A673 (cell line): ENCODE measurements around the gene ZDHHC5. TPM values are rescaled to one million over a fixed set of nuclear protein-coding genes. Genes with fewer than 3 reads are reported as not detected.
A peak's percentile ranks its signal among the peaks of the same experiment; 100 is the strongest.

ENCODE experiments used
- BruUV-seq: library from RNA; stranded (reverse); fragments of 400-500 nt; replicated peaks from 2 replicates; lab custom pipeline; 2021; lab: Mats Ljungman, UMichigan
- CTCF ChIA-PET: fragments of 300-600 bp; sonication (Branson Sonifier 250); formaldehyde crosslinking; loops from one replicate; lab custom pipeline; 2022; ENCODE audit warnings: antibody characterized with exemption; lab: Charles Lee
- POLR2A ChIA-PET: fragments of 300-600 bp; sonication (Branson Sonifier 250); formaldehyde crosslinking; loops from one replicate; lab custom pipeline; 2022; ENCODE audit warnings: antibody characterized with exemption; ENCODE audit not compliant: low non-redundant PET; lab: Charles Lee
- DNase-seq: peaks from one replicate; pipeline ENCODE4 v3.0.0-alpha.2; 2015; ENCODE audit warnings: low spot score
- H3K27ac ChIP-seq: fragments of 200-600 bp; sonication (generic); 2 replicates; pipeline ENCODE4 v1.5.1; 2016; ENCODE audit warnings: mixed run types, low read depth, mild to moderate bottlenecking, mixed read lengths, antibody characterized with exemption, low read length; ENCODE audit not compliant: poor library complexity, severe bottlenecking
- H3K27me3 ChIP-seq: fragments of 200-600 bp; sonication (generic); replicated peaks from 2 replicates; pipeline ENCODE4 v1.6.1; 2017; ENCODE audit warnings: mixed run types, low read depth, mild to moderate bottlenecking, mixed read lengths, antibody characterized with exemption, low read length; ENCODE audit not compliant: insufficient read depth, poor library complexity
- H3K36me3 ChIP-seq: fragments of 200-600 bp; sonication (generic); 2 replicates; pipeline ENCODE4 v1.6.1; 2016; ENCODE audit warnings: mixed run types, mild to moderate bottlenecking, mixed read lengths, antibody characterized with exemption, low read length; ENCODE audit not compliant: insufficient read depth, poor library complexity, severe bottlenecking
- H3K4me1 ChIP-seq: fragments of 200-600 bp; sonication (generic); 2 replicates; pipeline ENCODE4 v1.6.1; 2017; ENCODE audit warnings: mixed run types, mild to moderate bottlenecking, mixed read lengths, antibody characterized with exemption, low read length; ENCODE audit not compliant: insufficient read depth, poor library complexity, severe bottlenecking
- H3K4me3 ChIP-seq: fragments of 200-600 bp; sonication (generic); 2 replicates; pipeline ENCODE4 v1.5.1; 2016; ENCODE audit warnings: low read depth, mixed run types, mild to moderate bottlenecking, mixed read lengths, low read length; ENCODE audit not compliant: poor library complexity, severe bottlenecking
- H3K9me3 ChIP-seq: fragments of 200-600 bp; sonication (generic); 2 replicates; pipeline ENCODE4 v1.6.1; 2016; ENCODE audit warnings: mixed run types, low read depth, mild to moderate bottlenecking, mixed read lengths, antibody characterized with exemption, low read length; ENCODE audit not compliant: poor library complexity, severe bottlenecking
- CTCF ChIP-seq: fragments of 300-800, 200-600 bp; sonication (generic); conservative IDR thresholded peaks from 2 replicates; pipeline ENCODE4 v1.5.1; 2017; ENCODE audit warnings: low read depth, mild to moderate bottlenecking, antibody characterized with exemption, low read length, moderate library complexity, mixed read lengths
- EZH2 ChIP-seq: fragments of 200-600 bp; sonication (generic); IDR thresholded peaks from 2 replicates; pipeline ENCODE4 v1.6.1; 2017; ENCODE audit warnings: borderline replicate concordance, low read depth, mild to moderate bottlenecking, mixed read lengths, antibody characterized with exemption, low read length; ENCODE audit not compliant: poor library complexity, severe bottlenecking
- intact Hi-C: fragments of 100-400 bp; cut with micrococcal nuclease; formaldehyde crosslinking; loops from one replicate; pipeline ENCODE4 v1.10.0; 2022; ENCODE audit not compliant: unreplicated experiment
- total RNA-seq: library from RNA; stranded (reverse); gene quantifications from 2 replicates; pipeline ENCODE4 v1.2.3, GENCODE V29; 2021

The ZDHHC5 gene
- total RNA-seq, 1 experiment from 2014 or later = 76.9 TPM

DNA sequence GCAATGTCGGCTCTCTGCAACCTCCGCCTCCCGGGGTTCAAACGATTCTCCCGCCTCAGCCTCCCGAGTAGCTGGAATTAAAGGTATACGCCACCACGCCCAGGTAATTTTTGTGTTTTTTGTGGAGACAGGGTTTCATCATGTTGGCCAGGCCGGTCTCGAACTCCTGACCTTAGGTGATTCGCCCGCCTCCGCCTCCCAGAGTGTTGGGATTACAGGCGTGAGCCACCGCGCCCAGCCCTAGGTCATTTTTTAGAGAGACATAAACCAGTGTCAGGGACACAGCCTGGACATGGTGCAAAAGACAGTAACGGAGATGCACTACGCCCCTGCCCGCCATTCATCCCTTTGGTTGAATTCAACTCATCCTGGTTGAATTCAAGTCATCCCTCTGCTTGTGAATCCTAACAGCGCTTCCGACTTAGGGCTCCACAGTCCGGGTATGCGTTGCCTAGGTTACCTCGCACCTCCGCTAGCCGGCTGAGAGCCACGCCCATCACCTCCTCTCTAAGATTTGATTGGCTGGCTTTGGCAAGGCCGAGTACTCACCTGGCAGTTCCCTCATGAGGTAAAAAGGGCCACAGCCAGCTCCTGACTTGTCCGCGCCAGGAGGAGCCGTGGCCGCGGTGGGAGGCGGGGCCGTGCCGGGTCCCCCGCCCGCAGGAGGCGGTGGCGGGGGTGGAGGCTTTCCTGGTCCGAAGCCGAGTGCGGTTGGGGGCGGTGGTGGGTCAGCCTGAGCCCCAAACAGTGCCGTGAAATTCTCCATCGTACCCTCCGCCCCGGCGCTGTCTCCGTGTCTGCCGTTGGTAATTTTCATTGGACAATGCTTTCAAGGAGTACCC is 43.7 kb downstream of the ZDHHC5 start, which contains the start of gene MED19:
TSS of gene MED19 (minus strand) at position 802 of the 842 bp plus-strand sequence. CDS start at position 766, 36 bp downstream.
- TF ChIP-seq EZH2 (no peak), CTCF (no peak)
- ChIA-PET POLR2A (interaction anchor here (0.5 to 0.7 kb wide), 2 partner anchors 25 to 171 kb away, joined by 3 to 5 read pairs; no protein-coding TSS in a partner anchor), CTCF (interaction anchor here (0.6 kb wide), 1 partner anchor 88 kb away, joined by 4 read pairs; no protein-coding TSS in a partner anchor)
- BruUV-seq = TSS peak; percentile 75
- H3K4me3 ChIP-seq = peak within 1 kb of the TSS; percentile 73
- peaks cover 5% of the 10 kb centered on the region for H3K36me3 ChIP-seq
- H3K27ac ChIP-seq = peak within 1 kb of the TSS; percentile 90
- peak; percentile 86 for DNase-seq
- H3K4me1 ChIP-seq = peaks cover 22% of the 10 kb centered on the region
- intact Hi-C loops = loop anchor here (5.0 kb wide), 1 partner anchor 44 kb away; the partner anchor contains the start of gene ZDHHC5
- H3K9me3 ChIP-seq = no peaks in the 10 kb centered on the region
- H3K27me3 ChIP-seq = no peaks in the 10 kb centered on the region

DNA sequence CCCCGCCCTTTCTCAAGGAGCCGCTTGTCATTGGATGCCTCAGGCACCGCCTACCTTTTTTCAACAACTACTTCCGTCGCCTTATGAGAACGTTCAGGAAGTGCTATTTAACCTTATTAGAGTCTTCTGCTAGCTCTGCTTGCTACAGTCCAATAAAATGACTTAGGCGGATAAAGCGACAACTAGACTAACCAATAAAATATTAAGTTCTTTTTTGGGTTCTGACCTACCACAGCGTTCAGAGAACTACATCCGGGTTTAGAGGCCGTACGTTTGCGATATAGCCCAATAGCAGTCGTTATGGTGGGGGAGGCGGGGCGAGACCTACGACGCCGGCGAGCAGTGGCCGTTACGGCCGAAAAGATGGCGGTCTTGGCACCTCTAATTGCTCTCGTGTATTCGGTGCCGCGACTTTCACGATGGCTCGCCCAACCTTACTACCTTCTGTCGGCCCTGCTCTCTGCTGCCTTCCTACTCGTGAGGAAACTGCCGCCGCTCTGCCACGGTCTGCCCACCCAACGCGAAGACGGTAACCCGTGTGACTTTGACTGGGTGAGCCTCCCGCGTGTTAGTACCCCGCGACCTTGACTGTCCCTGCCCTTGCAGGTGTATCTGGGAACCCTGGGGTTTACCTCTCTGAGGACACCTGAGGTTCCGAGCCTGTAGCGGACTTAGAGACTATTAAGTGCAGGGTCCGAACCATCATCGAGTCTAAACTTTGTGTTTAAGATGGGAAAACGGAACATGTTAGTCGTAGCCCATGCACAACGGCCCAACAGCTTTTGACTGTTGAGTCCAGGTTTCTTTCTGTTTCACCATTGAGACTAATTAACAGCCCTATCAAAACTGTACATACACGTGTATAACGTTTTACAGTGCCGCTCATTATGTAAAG is 44.6 kb downstream of the ZDHHC5 start, which contains the start of gene TMX2:
TSS of gene TMX2 (plus strand) at position 338 of the 895 bp plus-strand sequence. CDS start at position 364, 26 bp downstream.
- CTCF ChIA-PET = interaction anchor here (0.6 kb wide), 1 partner anchor 87 kb away, joined by 4 read pairs; no protein-coding TSS in a partner anchor
- TSS peak; percentile 65 for BruUV-seq

More for the DNA sequence above, 44.6 kb downstream of the ZDHHC5 start, which contains the start of gene TMX2:
- intact Hi-C loops = loop anchor here (5.0 kb wide), 1 partner anchor 45 kb away; the partner anchor contains the start of gene ZDHHC5
- peak; percentile 100 for DNase-seq
- Histone ChIP-seq H3K4me3 (peak within 1 kb of the TSS; percentile 73), H3K27me3 (no peaks in the 10 kb centered on the region), H3K27ac (peak within 1 kb of the TSS; percentile 90), H3K4me1 (peaks cover 22% of the 10 kb centered on the region), H3K9me3 (no peaks in the 10 kb centered on the region), H3K36me3 (peaks cover 5% of the 10 kb centered on the region)
- no peak for TF ChIP-seq EZH2
- TF ChIP-seq CTCF = no peak
- POLR2A ChIA-PET = interaction anchor here (0.5 to 0.7 kb wide), 2 partner anchors 24 to 170 kb away, joined by 3 to 5 read pairs; no protein-coding TSS in a partner anchor
